HCT116 (cell line): ENCODE results near the gene SPRED2. TPM values are rescaled to one million over a fixed set of nuclear protein-coding genes. Genes with fewer than 3 reads are reported as not detected.

Source experiments
- total RNA-seq: library from RNA; stranded (reverse); gene quantifications from one replicate; pipeline ENCODE4 v1.2.1, GENCODE V29; 2021; ENCODE audit not compliant: unreplicated experiment

The SPRED2 gene
- total RNA-seq, 1 experiment from 2014 or later: 62.6 TPM

Other genes with a start within 250 kb of the SPRED2 start
- gene ACTR2, start 204.8 kb downstream of the SPRED2 start, total RNA-seq: 199 TPM